ENCODE data around the gene GAK.
"Not testable (repeated sequence)": the region's sequence is repeated elsewhere in the genome, so short reads cannot be mapped to it uniquely, and the experiment has no call there.

Gene GAK

GRCh38 chr4:952881-953573 lies 20.9 kb upstream of the GAK start:
- no peak for DNase-seq (ENCODE audit: low read depth)

DNA sequence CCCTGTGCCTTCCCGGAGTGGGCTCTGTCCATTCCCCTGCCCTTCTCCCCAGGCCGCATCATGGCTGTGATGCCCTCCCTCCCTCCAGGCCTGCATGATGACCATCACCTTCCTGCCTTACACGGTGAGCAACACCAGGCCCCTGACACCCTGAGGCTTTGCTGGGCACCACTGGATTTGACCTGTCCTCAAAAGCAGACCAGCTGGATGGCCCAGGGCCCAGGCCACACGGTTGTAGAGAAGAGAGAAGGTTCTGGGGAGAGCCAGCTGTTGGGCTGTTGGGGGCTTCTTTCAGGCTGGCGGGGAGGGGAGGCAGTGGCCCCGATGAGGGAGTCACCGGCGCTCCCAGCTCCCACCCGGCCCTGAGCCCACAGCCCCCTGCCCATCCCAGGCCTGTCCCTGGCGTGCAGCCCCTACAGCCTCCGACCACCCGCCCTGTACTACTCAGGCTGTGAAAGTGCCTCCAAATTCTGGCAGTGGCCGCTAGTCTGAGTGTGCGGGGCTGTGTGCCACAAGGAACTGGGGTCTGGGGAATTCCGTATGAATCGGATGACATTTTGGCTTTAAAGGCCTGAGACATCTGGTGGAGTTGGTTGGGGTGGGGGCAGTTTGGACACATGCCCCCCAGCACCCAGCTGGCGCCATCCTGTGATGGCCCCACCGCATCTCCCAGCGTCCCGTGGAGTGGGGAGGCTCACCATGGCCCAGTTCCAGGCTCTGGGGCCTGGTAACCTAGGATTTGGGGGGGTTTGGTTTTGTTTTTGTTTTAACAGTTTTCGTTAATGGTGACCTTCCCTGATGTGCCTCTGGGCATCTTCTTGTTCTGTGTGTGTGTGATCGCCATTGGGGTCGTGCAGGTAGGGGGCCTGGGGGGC lies 19.7 kb upstream of the GAK start:
- DNase-seq (ENCODE audit: low read depth): no peak

- no peak for DNase-seq (ENCODE audit: low read depth)
These were observed 19.1 kb upstream of the GAK start for GRCh38 chr4:951186-951585.

- DNase-seq (ENCODE audit: low read depth): no peak
These were observed 18.3 kb upstream of the GAK start for GRCh38 chr4:950136-951020.

GRCh38 chr4:949656-950055 lies 17.5 kb upstream of the GAK start:
- no peak for DNase-seq (ENCODE audit: low read depth)

- DNase-seq (ENCODE audit: low read depth): no peak
These were observed 16.8 kb upstream of the GAK start for GRCh38 chr4:948936-949300.

GRCh38 chr4:948101-948935 lies 16.2 kb upstream of the GAK start:
- DNase-seq (ENCODE audit: low read depth): no peak

DNA sequence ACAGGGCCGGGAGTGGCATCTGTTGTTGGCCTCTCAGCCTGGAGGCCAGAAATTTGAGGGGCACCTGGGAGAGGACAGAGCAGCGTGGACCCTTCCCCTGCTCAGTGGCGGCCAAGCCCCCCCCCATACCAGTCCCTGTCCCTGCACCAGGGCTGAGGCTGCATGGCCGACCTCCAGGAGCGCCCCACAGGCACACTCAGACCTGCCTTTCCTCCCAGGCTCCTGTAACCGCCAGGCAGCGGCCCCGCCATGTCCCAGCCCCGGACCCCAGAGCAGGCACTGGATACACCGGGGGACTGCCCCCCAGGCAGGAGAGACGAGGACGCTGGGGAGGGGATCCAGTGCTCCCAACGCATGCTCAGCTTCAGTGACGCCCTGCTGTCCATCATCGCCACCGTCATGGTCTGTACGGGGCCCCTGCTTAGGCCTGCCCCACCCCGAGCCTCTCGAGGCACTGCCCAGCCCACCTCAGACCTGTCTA lies 15.4 kb upstream of the GAK start:
- DNase-seq (ENCODE audit: low read depth): no peak

- DNase-seq (ENCODE audit: low read depth): no peak
These were observed 14.7 kb upstream of the GAK start for GRCh38 chr4:946517-947471.

DNA sequence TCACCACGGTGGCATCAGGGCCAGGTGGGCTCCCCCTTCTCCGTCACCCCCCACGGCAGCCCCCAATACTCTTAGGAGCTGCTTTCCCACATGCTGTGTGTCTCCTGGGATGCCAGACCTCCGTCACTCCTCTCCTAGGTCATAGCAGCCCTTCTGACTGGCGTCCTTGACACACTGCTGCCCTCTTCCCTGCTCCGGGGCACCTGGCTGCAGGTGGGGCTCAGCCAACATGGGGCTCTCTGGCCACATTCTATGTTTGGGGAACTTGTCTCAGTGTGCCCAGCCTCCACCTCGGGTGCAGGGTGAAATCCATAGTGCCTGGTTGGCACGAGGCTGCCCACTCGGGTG lies 14.0 kb upstream of the GAK start:
- no peak for DNase-seq (ENCODE audit: low read depth)

- no peak for DNase-seq (ENCODE audit: low read depth)
These were observed 13.4 kb upstream of the GAK start for GRCh38 chr4:945274-946102.

- not testable (repeated sequence) for DNase-seq (ENCODE audit: low read depth)
These were observed 7.4 kb upstream of the GAK start for GRCh38 chr4:939508-939907.

- DNase-seq (ENCODE audit: low read depth): no peak
These were observed 576 bp upstream of the GAK start for GRCh38 chr4:932713-933070.

DNA sequence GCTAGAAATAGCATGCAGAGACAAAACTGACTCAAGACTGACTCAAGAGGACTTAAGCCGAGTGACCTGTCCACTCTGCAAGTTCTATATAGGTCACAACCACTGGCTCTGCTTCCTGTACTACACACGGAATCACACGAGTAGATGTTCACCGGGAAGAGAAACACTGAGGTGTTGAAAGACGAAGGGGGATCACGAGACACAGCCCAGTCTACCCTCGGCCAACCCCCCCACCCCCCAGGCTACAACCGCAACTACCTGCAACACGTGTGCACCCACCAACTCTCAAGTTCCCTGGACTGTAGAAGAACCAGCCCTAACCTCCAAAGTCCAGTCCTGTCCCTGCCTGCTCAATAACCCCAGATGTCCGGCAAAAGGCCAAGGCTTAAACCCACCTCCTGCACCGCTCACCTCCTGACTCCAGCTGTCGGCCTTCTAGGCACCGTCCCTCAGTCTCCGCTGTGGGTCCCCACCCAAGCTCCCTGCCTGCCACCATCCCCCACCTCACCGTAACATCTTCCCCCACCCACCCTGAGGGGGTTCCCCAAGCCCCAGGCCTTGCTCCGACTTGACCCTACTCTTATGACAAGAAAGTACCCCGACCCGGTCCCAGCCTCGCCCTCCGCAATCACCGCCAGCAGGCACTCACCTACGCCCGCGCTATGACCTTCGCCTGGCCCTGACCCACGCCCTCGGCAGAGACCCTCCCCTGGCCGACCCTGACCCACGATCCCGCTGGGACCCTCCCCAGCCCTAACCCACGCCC lies 739 bp downstream of the GAK start:
- DNase-seq (ENCODE audit: low read depth): peak; percentile 16

GRCh38 chr4:930827-931193 lies 1.3 kb downstream of the GAK start:
- DNase-seq (ENCODE audit: low read depth): no peak

GRCh38 chr4:930028-930551 lies 2.0 kb downstream of the GAK start:
- DNase-seq (ENCODE audit: low read depth): no peak

DNA sequence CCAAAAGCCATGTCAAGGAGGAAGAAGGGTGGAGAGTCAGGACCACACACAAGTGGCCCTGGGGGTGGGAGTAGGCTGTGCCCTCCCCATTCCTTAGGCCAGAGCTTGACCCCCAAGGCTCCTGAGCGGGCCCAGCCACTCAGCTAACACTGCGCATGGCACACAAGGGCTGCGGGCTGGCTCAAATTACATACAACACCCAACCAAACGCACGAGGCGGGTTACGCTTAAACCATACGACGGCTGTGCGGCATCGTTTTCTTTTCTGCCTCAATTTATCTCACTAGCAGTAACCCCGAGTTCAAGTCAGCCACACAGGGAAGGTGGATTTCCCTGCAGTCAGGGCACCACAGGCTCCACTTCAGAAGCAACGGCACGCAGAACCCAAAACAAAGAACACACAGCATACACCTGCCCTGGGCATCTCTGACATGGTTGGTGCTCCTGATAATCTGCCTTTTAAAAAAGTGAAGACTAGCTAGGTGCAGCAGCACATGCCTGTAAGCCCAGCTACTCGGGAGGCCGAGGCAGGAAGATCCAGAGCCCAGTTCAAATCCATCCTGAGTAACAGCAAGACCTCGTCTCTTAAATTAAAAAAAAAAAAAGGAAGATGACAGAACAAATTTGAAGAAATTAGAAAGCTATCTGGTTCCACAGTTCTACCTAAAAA lies 2.9 kb downstream of the GAK start:
- DNase-seq (ENCODE audit: low read depth): no peak

DNA sequence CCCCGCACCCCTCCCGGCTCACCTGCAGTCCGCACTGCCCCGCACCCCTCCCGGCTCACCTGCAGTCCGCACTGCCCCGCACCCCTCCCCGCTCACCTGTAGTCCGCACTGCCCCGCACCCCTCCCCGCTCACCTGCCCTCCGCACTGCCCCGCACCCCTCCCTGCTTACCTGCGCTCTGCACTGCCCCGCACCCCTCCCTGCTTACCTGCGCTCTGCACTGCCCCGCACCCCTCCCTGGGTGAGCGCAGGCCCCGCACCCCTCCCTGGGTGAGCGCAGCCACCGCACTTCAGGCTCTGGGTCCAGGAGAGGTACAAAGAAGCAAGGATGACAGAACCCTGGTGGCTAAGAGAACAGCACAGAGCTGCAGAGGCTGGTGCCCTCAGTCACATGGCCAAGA lies 4.5 kb downstream of the GAK start:
- not testable (repeated sequence) for DNase-seq (ENCODE audit: low read depth)
